Left lung (tissue), 10 donors: ENCODE measurements around the gene NUP133. TPM values are rescaled to one million over a fixed set of nuclear protein-coding genes. Genes with fewer than 3 reads are reported as not detected.

ENCODE experiments used
- ATAC-seq: fragments of 200-7000 bp; cut with Tn5 transposase; one replicate; pipeline ENCODE4 v1.9.1; 2020; ENCODE audit warnings: moderate library complexity
- DNase-seq, 4 donors: peaks; one replicate each; pipeline ENCODE4 v3.0.0-alpha.2; 2013 to 2020
- H3K27ac ChIP-seq, 2 donors: fragments of 200-600 bp; sonication (generic) in 1 of 2; one replicate each; pipeline versions ENCODE4 v1.5.0 to v1.8.0; 2020 to 2021
- H3K27me3 ChIP-seq, 2 donors: fragments of 200-600 bp; sonication (generic) in 1 of 2; one replicate each; pipeline versions ENCODE4 v1.5.0 to v1.8.0; 2020 to 2021
- H3K36me3 ChIP-seq, 2 donors: fragments of 200-600 bp; sonication (generic) in 1 of 2; one replicate each; pipeline versions ENCODE4 v1.5.0 to v1.8.0; 2020 to 2021
- H3K4me1 ChIP-seq, 2 donors: fragments of 200-600 bp; one replicate each; pipeline ENCODE4 v1.8.0; 2021
- H3K4me3 ChIP-seq, 2 donors: fragments of 200-600 bp; sonication (generic) in 1 of 2; one replicate each; pipeline versions ENCODE4 v1.5.0 to v1.8.0; 2020 to 2021; ENCODE audit warnings: mild to moderate bottlenecking in 1 of 2
- H3K9me3 ChIP-seq, 2 donors: fragments of 200-600 bp; sonication (generic) in 1 of 2; one replicate each; pipeline versions ENCODE4 v1.5.0 to v1.8.0; 2020 to 2021
- intact Hi-C, 2 donors: fragments of 100-400 bp; cut with DNase I; formaldehyde crosslinking; loops; one replicate each; pipeline versions ENCODE4 v1.11.2 to v1.14.2; 2022
- polyA plus RNA-seq, 6 donors: library from polyadenylated mRNA; unstranded; fragments of 120-200 nt; gene quantifications; one replicate each; pipeline ENCODE4 v1.2.1, GENCODE V29; 2013; ENCODE audit not compliant: insufficient read length in 6 of 6
- total RNA-seq, 2 donors: library from RNA; stranded (reverse); fragmentation: NEBNext Ultra II Directional; extraction: Animal tissue kit (Norgen Biotek cat#: 25700); gene quantifications; one replicate each; pipeline ENCODE4 v1.2.1, GENCODE V29; 2021
- TF ChIP-seq, protein P1 (sequence below), 2 donors: fragments of 200-600 bp; sonication (generic) in 1 of 2; IDR thresholded peaks; one replicate each; pipeline versions ENCODE4 v1.5.0 to v1.8.0; 2021; ENCODE audit warnings: antibody characterized with exemption in 2 of 2
- donor health status: DM: no; HTN: yes; CAD: no.
- donor health status: DM: no; HTN: no; CAD: no.

Gene NUP133
- total and polyA plus RNA-seq, 8 donors = 30.2 to 47.1 (median 42.5) TPM

GRCh38 chr1:229539863-229540506 is 31.8 kb upstream of the NUP133 start:
- Histone ChIP-seq H3K36me3 (peaks cover 0 to 99% of the 10 kb centered on the region in 2 donors), H3K9me3 (no peaks in the 10 kb centered on the region), H3K4me3 (no peak overlapping the region), H3K4me1 (no peaks in the 10 kb centered on the region), H3K27ac (no peak overlapping the region), H3K27me3 (no peaks in the 10 kb centered on the region)
- DNase-seq (no peak), ATAC-seq (no peak)
- TF ChIP-seq, protein P1, sequence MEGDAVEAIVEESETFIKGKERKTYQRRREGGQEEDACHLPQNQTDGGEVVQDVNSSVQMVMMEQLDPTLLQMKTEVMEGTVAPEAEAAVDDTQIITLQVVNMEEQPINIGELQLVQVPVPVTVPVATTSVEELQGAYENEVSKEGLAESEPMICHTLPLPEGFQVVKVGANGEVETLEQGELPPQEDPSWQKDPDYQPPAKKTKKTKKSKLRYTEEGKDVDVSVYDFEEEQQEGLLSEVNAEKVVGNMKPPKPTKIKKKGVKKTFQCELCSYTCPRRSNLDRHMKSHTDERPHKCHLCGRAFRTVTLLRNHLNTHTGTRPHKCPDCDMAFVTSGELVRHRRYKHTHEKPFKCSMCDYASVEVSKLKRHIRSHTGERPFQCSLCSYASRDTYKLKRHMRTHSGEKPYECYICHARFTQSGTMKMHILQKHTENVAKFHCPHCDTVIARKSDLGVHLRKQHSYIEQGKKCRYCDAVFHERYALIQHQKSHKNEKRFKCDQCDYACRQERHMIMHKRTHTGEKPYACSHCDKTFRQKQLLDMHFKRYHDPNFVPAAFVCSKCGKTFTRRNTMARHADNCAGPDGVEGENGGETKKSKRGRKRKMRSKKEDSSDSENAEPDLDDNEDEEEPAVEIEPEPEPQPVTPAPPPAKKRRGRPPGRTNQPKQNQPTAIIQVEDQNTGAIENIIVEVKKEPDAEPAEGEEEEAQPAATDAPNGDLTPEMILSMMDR (IDR thresholded peaks at IDR 0.05) = no peak
- intact Hi-C loops = no loop called here

DNA sequence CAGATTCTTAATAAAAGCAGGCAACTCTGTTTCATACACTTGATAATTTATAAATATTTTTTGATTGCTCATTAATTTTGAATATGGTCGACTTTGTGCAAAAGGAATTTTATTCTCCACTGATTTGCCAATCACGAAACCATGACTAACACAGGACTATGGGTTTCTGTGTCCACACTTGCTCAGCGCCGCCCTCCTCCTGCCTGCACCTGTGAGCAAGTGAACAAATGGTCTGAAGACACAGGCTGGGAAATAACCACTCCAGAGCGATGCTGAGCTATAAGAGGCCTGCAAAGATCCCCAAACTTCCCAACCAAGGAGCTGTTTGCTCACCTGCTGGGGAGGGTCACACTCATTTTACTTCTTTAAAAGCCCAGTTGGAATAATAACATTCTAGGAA is 30.8 kb upstream of the NUP133 start:
- DNase-seq (no peak), ATAC-seq (no peak)
- intact Hi-C loops = no loop called here
- Histone ChIP-seq H3K27ac (no peak overlapping the region), H3K4me1 (no peaks in the 10 kb centered on the region), H3K4me3 (no peak overlapping the region), H3K9me3 (no peaks in the 10 kb centered on the region), H3K36me3 (peaks cover 0 to 95% of the 10 kb centered on the region in 2 donors), H3K27me3 (no peaks in the 10 kb centered on the region)
- TF ChIP-seq, protein P1 (IDR thresholded peaks at IDR 0.05) = no peak

- Histone ChIP-seq H3K27ac (no peak overlapping the region), H3K36me3 (peaks cover 0 to 94% of the 10 kb centered on the region in 2 donors), H3K27me3 (no peaks in the 10 kb centered on the region), H3K4me1 (no peaks in the 10 kb centered on the region), H3K9me3 (no peaks in the 10 kb centered on the region), H3K4me3 (no peak overlapping the region)
- no peak for DNase-seq
- intact Hi-C loops = no loop called here
- TF ChIP-seq, protein P1 (IDR thresholded peaks at IDR 0.05) = no peak
- ATAC-seq = no peak
Measured at GRCh38 chr1:229537894-229538293, 29.8 kb upstream of the NUP133 start.

DNA sequence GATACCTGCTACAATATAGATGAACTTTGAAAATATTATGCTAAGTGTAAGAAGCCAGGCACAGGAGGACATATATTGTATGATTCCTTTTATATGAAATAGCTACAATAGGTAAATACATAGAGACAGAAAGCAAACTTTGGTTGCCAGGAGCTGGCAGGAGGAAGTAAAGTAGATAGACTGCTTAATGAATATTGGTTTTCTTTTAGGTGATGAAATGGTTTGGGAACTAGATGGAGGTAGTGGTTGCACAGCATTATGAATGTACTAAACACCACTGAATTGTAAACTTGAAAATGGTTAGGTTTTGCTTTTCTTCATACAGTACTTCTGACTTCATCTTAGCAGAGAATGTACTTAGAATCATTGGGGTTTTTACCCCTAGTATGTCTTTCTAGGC is 28.8 kb upstream of the NUP133 start:
- Histone ChIP-seq H3K27ac (no peak overlapping the region), H3K9me3 (no peaks in the 10 kb centered on the region), H3K36me3 (peaks cover 0 to 91% of the 10 kb centered on the region in 2 donors), H3K4me3 (no peak overlapping the region), H3K27me3 (no peaks in the 10 kb centered on the region), H3K4me1 (no peaks in the 10 kb centered on the region)
- TF ChIP-seq, protein P1 (IDR thresholded peaks at IDR 0.05) = no peak
- no peak for ATAC-seq
- peak in 1 of 4 donors; percentile 5 for DNase-seq
- intact Hi-C loops = no loop called here

DNA sequence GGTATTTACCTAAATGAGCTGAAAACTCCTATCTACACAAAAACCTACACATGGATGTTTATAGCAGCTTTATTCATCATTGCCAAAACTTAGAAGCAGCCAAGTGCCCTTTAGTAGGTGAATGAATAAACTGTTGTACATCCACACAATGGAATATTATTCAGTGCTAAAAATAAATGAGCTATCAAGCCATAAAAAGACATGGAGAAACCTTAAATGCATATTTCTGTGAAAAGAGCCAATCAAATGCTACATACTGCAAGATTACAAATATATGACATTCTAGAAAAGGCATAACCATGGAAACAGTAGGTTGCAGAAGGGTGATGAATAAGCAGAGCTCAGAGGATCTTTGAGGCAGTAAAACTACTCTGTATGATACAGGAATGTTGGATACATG is 27.1 kb upstream of the NUP133 start:
- H3K27me3 ChIP-seq = no peaks in the 10 kb centered on the region
- H3K4me3 ChIP-seq = no peak overlapping the region
- ATAC-seq (no peak), DNase-seq (no peak)
- TF ChIP-seq, protein P1 (IDR thresholded peaks at IDR 0.05) = no peak
- no peak overlapping the region for H3K27ac ChIP-seq
- H3K36me3 ChIP-seq = peaks cover 0 to 91% of the 10 kb centered on the region in 2 donors
- intact Hi-C loops = no loop called here
- no peaks in the 10 kb centered on the region for H3K9me3 ChIP-seq
- H3K4me1 ChIP-seq = no peaks in the 10 kb centered on the region
